ENCODE measurements around the gene PPIL1. TPM values are rescaled to one million over a fixed set of nuclear protein-coding genes. Genes with fewer than 3 reads are reported as not detected.

The PPIL1 gene
- total RNA-seq, result 10 to 100 TPM; 52.4 to 56.3 TPM
- long read RNA-seq, transcript PPIL1-201 (4 exons, 1,739 nt), result major isoform, 40 of 48 reads
- long read RNA-seq, partial matches to known transcripts, result 4 of 48 reads
- long read RNA-seq, other reads (novel, unspliced or antisense), result 0 of 48 reads

GRCh38 chr6:36874443-36875249, at the start of gene PPIL1:
Gene PPIL1 (minus strand): TSS chr6:36874803. CDS start chr6:36874772, 31 bp downstream.
- intact Hi-C loops (cut with DNase I), result no loop called here
- DNase-seq (peak; percentile 87), ATAC-seq (peak; percentile 93)

GRCh38 chr6:36924131-36924530, 49.5 kb upstream of the PPIL1 start:
- ATAC-seq, result no peak
- intact Hi-C loops (cut with DNase I), result no loop called here

DNA sequence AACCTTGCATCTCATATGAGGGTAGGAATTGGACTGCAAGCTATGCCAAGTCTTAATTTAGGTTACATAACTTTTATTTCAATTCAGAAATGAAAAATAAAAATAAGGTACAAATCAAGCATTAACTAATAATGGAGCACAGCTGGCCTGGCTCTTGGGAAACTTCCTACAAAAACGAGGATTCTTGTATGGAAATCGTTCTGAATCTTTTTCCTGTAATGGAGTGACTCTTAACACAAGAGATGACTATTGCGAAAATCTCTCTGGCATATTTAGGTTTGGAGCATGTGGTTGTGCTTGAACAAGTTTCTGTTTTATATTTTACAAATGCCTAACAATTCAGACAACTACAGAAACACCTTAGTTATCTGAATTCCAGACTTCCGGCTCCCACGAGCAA, 45.9 kb upstream of the PPIL1 start:
- no peak for DNase-seq
- no peak for ATAC-seq
- intact Hi-C loops (cut with DNase I), result no loop called here

More at GRCh38 chr6:36924131-36924530, 49.5 kb upstream of the PPIL1 start:
- no peak for DNase-seq

DNA sequence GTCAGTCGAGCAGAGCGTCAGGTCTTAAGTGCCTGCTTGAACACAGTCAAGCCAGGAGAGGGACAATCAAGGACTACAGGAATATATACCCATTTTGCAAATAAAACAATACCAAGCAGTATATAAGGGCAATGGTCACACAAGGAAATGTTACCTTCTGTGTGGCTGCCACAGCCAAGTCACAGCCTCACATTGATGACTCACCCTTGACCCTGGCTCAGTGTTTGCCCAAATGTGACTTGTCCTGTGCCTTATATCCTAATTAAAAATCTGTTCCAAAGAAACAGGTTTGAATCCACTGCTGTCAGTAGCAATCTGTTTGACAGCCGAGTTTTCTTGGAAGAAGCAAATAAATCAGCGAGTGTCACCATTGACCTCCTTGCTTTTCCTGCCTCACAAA, 45.4 kb upstream of the PPIL1 start:
- DNase-seq (no peak), ATAC-seq (no peak)
- intact Hi-C loops (cut with DNase I), result no loop called here

GRCh38 chr6:36917541-36918193, 43.1 kb upstream of the PPIL1 start:
- DNase-seq, result peak; percentile 40

DNA sequence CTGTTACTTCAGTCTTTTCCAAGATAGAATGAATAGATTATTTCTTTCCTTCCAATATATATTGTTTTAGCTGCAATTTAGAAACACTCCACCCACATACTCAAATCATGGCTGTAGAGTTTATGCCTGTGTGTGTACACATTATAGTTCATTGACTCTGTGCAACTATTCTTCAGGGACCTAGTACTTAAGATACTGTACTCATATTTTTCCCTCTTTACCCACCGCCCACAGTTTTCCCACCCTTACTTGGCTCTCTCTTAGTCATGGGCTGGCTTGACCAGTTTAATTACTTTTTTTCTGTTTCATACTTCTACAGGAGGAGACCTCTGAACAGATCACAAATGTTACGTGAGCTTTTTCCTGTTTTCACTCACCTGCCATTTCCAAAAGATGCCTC, 41.5 kb upstream of the PPIL1 start:
- ATAC-seq (peak in 1 of 2 donors; percentile 12), DNase-seq (no peak)
- intact Hi-C loops (cut with DNase I), result no loop called here

More at GRCh38 chr6:36917541-36918193, 43.1 kb upstream of the PPIL1 start:
- ATAC-seq, result peak; percentile 69
- intact Hi-C loops (cut with DNase I), result no loop called here

DNA sequence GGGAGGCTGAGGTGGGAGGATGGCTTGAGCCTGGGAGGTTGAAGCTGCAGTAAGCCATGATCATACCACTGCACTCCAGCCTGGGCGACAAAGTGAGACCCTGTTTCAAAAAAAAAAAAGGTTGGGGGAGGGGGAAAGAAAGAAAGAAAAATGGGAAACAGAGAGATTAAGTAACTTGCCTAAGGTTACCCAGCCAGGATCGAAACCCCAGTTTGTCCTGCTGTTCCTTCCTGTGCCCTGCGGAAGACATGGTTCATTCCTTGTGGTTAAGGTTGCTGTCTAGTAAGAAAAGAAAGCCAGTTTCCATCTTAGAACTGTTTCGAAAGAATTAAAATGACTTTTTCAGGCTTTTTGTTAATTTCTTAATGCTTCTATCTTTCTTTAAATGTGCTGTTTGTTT, 41.0 kb upstream of the PPIL1 start:
- ATAC-seq, result no peak
- intact Hi-C loops (cut with DNase I), result no loop called here

GRCh38 chr6:36914227-36914794, 39.7 kb upstream of the PPIL1 start:
- peak in 1 of 2 donors; percentile 24 for ATAC-seq
- intact Hi-C loops (cut with DNase I), result no loop called here
- no peak for DNase-seq

More for the DNA sequence above, 41.0 kb upstream of the PPIL1 start:
- no peak for DNase-seq

GRCh38 chr6:36913082-36913481, 38.5 kb upstream of the PPIL1 start:
- intact Hi-C loops (cut with DNase I), result no loop called here
- DNase-seq, result no peak
- no peak for ATAC-seq

DNA sequence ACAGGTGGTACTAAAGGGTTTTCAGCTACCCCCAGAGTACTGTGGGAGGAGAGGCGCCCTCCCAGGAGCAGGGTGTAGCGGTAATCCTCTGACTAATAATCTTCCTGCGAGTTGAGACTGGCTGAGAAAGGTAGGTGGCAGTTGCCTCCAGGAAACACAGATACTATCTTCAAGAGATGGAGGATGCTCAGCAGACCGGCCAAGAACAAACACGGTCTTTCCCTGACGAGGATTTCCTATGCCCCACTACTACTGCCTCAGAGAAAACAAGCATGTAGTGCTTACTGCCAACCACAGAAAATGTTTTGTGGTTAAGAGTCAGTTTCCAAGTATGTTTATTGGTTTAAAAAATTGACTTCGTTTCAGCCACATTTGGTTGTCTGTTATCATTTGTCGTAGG, 38.0 kb upstream of the PPIL1 start:
- intact Hi-C loops (cut with DNase I), result no loop called here

GRCh38 chr6:36912030-36912454, 37.4 kb upstream of the PPIL1 start:
- intact Hi-C loops (cut with DNase I), result no loop called here
- no peak for DNase-seq
- ATAC-seq, result no peak

More for the DNA sequence above, 38.0 kb upstream of the PPIL1 start:
- DNase-seq (no peak), ATAC-seq (peak in 1 of 2 donors; percentile 17)

DNA sequence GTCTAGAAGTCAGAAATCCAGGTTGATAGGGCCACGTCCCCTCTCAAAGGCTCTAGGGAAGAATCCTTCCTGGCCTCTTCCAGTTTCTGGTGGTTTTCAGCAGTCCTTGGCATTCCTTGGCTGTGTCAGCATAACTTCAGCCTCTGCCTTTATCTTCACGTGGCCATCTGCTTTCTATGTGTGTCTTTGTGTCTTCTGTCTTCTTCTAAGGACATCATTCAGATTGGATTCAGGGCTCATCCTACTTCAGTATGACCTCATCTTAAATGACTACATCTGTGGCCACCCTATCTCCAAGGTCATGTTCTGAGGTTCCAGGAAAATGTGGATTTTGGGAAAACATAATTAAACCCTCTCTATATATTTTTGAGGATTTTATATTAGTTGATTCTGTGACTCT, 34.1 kb upstream of the PPIL1 start:
- DNase-seq (no peak), ATAC-seq (no peak)
- intact Hi-C loops (cut with DNase I), result loop anchor here (5.0 to 10.0 kb wide), 2 partner anchors 56 to 69 kb away; no protein-coding TSS in a partner anchor

DNA sequence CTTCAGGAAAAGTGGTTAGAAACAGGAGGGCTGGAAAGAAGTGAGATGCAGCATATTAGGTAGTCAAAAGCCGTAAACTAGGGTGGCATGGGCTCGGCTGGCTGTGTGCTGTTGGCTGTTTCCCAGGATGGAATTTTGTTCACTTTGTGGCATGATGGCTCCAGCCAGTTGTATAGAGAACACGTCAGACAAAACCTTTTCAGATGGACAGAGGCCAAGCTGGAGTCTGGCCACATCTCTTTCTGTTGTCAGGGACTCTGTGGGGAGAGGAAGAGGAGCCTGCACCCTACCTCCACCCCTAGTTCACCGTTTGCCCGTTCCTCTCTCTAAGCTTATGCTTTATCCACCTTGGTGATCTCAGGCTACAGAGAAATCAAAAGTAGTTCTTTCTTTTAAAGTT, 33.2 kb upstream of the PPIL1 start:
- ATAC-seq (peak; percentile 70 to 93), DNase-seq (peak; percentile 66)
- intact Hi-C loops (cut with DNase I), result loop anchor here (5.0 to 10.0 kb wide), 2 partner anchors 57 to 70 kb away; no protein-coding TSS in a partner anchor

DNA sequence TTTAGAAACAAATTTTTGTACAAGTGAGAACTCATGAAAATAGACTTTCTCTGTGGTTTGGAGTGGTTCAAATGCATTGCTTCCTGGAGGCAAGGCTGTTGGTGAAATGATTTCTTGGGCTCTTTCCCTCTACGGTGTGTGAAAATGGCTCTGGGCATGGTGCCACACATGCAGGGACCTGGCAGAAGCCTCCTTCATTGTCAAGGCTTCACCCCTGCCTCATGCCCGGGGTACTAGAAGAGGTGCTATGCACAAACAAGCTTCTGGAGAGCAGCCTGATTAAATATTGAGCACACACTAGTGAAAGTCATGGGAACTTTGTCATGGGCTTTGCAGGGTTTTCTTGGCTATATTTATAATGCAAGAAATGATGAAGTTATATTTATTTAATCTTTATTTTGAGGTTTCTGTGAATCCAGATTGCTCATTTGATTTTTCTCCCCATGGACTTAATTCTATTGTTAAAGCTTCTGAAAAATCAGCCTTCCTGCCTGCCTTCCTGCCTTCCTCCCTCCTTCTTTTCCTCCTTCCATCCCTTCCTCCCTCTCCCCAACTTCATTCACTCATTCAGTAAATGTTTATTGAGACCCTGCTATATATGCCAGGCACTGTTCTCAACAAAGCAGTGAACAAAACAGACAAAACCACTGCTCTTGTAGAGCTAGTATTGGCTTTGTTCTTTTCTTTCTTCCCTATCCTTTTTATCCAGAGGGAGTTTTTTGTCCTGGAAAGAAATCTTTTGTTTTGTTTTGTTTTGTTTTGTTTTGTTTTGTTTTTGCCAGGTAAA, 32.1 kb upstream of the PPIL1 start:
- ATAC-seq (peak; percentile 82 to 94), DNase-seq (peak; percentile 69)
- intact Hi-C loops (cut with DNase I), result loop anchor here (5.0 to 10.0 kb wide), 2 partner anchors 58 to 71 kb away; no protein-coding TSS in a partner anchor

DNA sequence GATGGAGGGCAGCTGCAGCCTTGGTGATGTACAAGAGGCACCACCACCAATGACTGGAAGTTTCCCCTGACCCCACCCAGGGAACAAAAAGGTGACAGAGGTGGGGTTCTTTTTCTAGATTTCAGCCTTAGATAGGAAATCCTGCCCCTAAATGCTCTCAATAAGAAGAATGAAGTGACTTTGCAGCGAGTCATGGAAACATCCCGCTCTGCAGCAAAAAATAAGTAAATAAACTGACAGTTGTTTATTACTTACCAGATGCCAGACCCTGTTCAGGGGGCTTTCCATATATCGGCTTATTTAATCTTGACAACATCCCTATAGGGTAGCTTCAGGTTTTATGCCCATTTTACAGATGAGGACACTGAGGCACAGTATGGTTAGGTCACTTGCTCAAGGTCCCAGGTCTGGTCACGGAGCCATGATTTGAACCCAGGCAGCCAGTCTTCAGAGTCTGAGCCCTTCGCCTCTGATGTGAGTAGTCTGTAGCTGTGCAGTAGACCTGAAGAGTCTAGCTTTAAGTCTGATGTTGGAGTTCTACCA, 30.3 kb upstream of the PPIL1 start:
- no peak for ATAC-seq
- DNase-seq, result no peak
- intact Hi-C loops (cut with DNase I), result loop anchor here (5.0 to 10.0 kb wide), 2 partner anchors 60 to 72 kb away; no protein-coding TSS in a partner anchor

DNA sequence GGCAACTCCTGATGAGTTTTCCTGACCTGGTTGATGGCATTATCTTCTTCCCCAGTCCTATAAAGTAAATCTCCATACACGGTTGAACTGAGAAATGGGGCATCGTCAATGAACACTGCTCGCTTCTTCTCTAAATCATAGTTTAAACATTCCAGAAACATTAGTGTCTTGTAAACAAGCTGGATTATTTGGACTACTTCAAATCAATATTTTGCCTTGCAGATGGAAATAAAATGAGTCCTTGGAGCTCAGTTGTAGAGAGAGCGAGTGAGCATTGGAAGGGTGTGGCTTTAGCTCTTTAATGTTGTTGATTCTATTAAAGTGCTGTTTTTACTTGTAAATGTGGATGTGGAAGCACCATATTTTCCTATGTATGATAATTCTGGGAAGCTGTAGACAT, 29.5 kb upstream of the PPIL1 start:
- intact Hi-C loops (cut with DNase I), result loop anchor here in 1 of 2 donors (10.0 kb wide), 1 partner anchor 61 kb away; no protein-coding TSS in a partner anchor
- no peak for ATAC-seq
- no peak for DNase-seq

- DNase-seq (no peak), ATAC-seq (peak in 1 of 2 donors; percentile 40)
- intact Hi-C loops (cut with DNase I), result no loop called here
These were observed 23.0 kb upstream of the PPIL1 start for GRCh38 chr6:36897609-36898008.
